Thoracic aorta (tissue), 2 donors: ENCODE measurements around the gene CYSRT1. TPM values are rescaled to one million over a fixed set of nuclear protein-coding genes. Genes with fewer than 3 reads are reported as not detected.

Experiments used
- ATAC-seq: fragments of 150-250 bp; one replicate; pipeline ENCODE4 v1.8.0; 2017; ENCODE audit warnings: low read depth; ENCODE audit not compliant: insufficient number of reproducible peaks, low FRiP score
- DNase-seq: peaks from one replicate; pipeline ENCODE4 v3.0.0-alpha.2; 2020; ENCODE audit warnings: low spot score
- H3K27ac ChIP-seq, 2 donors: fragments of 200-600 bp; sonication (generic); 1 replicate in 1 of 2; 2 replicates in 1 of 2; pipeline ENCODE4 v1.5.1; 2016; ENCODE audit warnings: mild to moderate bottlenecking in 2 of 2, moderate library complexity in 2 of 2
- H3K27me3 ChIP-seq: fragments of 200-600 bp; sonication (generic); replicated peaks from 2 replicates; pipeline ENCODE4 v1.6.0; 2016; ENCODE audit warnings: mild to moderate bottlenecking; ENCODE audit not compliant: insufficient read depth
- H3K36me3 ChIP-seq: fragments of 200-600 bp; sonication (generic); one replicate; pipeline ENCODE4 v1.5.1; 2016
- H3K4me1 ChIP-seq, 2 donors: fragments of 200-600 bp; sonication (generic); 1 replicate in 1 of 2; 2 replicates in 1 of 2; pipeline versions ENCODE4 v1.5.1 to v1.6.0; 2016; ENCODE audit warnings: low read depth in 2 of 2, mild to moderate bottlenecking in 1 of 2; ENCODE audit not compliant: control insufficient read depth in 1 of 2
- H3K4me3 ChIP-seq: fragments of 200-600 bp; sonication (generic); 2 replicates; pipeline ENCODE4 v1.5.1; 2016; ENCODE audit warnings: mild to moderate bottlenecking
- H3K9me3 ChIP-seq: fragments of 200-600 bp; sonication (generic); 2 replicates; pipeline ENCODE4 v1.5.1; 2016
- CTCF ChIP-seq: fragments of 200-600 bp; sonication (generic); IDR thresholded peaks from one replicate; pipeline ENCODE4 v1.5.1; 2019; ENCODE audit warnings: antibody characterized with exemption
- total RNA-seq, 2 donors: library from RNA; depleted of rRNA; stranded (reverse); fragments of >200 nt; gene quantifications; one replicate each; pipeline versions ENCODE4 v1.1.0 to v1.2.3, GENCODE V29; 2016

Gene CYSRT1
- total RNA-seq, 2 donors from 2014 or later = not detected

GRCh38 chr9:137244486-137245449 is 19.8 kb downstream of the CYSRT1 start:
- TF ChIP-seq CTCF = no peak
- ATAC-seq (no peak), DNase-seq (no peak)
- peaks cover 12% of the 10 kb centered on the region for H3K36me3 ChIP-seq
- H3K4me1 ChIP-seq = peaks cover 6 to 23% of the 10 kb centered on the region in 2 donors
- no peak overlapping the region for H3K4me3 ChIP-seq
- no peaks in the 10 kb centered on the region for H3K9me3 ChIP-seq
- H3K27ac ChIP-seq = no peak overlapping the region
- H3K27me3 ChIP-seq = no peaks in the 10 kb centered on the region

GRCh38 chr9:137245450-137246421 is 20.8 kb downstream of the CYSRT1 start:
- DNase-seq = no peak
- no peak overlapping the region for H3K27ac ChIP-seq
- no peak for TF ChIP-seq CTCF
- H3K36me3 ChIP-seq = peaks cover 12% of the 10 kb centered on the region
- peaks cover 6 to 20% of the 10 kb centered on the region in 2 donors for H3K4me1 ChIP-seq
- H3K27me3 ChIP-seq = no peaks in the 10 kb centered on the region
- no peak overlapping the region for H3K4me3 ChIP-seq
- H3K9me3 ChIP-seq = no peaks in the 10 kb centered on the region
- no peak for ATAC-seq

- H3K4me3 ChIP-seq = no peak overlapping the region
- no peak overlapping the region for H3K27ac ChIP-seq
- no peaks in the 10 kb centered on the region for H3K9me3 ChIP-seq
- ATAC-seq = no peak
- H3K27me3 ChIP-seq = no peaks in the 10 kb centered on the region
- peaks cover 5 to 13% of the 10 kb centered on the region in 2 donors for H3K4me1 ChIP-seq
- DNase-seq = no peak
- TF ChIP-seq CTCF = no peak
- peaks cover 12% of the 10 kb centered on the region for H3K36me3 ChIP-seq
Observed at GRCh38 chr9:137247135-137247915, 22.4 kb downstream of the CYSRT1 start.

GRCh38 chr9:137247916-137248175 is 22.9 kb downstream of the CYSRT1 start:
- no peaks in the 10 kb centered on the region for H3K27me3 ChIP-seq
- ATAC-seq (no peak), DNase-seq (no peak)
- H3K36me3 ChIP-seq = peaks cover 9% of the 10 kb centered on the region
- no peaks in the 10 kb centered on the region for H3K9me3 ChIP-seq
- peaks cover 0 to 8% of the 10 kb centered on the region in 2 donors for H3K4me1 ChIP-seq
- no peak overlapping the region for H3K4me3 ChIP-seq
- H3K27ac ChIP-seq = no peak overlapping the region
- TF ChIP-seq CTCF = no peak
